NT2/D1 (cell line): Measurements from ENCODE around the gene ZNF354B.
"Not testable (repeated sequence)": the region's sequence is repeated elsewhere in the genome, so short reads cannot be mapped to it uniquely, and the experiment has no call there.

Experiments used
- DNase-seq: peaks from one replicate; pipeline ENCODE4 v3.0.0-alpha.2; 2011; ENCODE audit warnings: low read depth, low spot score
- H3K27me3 ChIP-seq: 2 replicates; pipeline ENCODE4 v1.6.0; 2011; ENCODE audit warnings: mild to moderate bottlenecking; ENCODE audit not compliant: insufficient read length, insufficient read depth
- H3K36me3 ChIP-seq: 2 replicates; pipeline ENCODE4 v1.6.1; 2011; ENCODE audit warnings: mild to moderate bottlenecking, low read length, mixed read lengths; ENCODE audit not compliant: insufficient read depth, insufficient read length
- H3K4me1 ChIP-seq: 2 replicates; pipeline ENCODE4 v1.5.1; 2011; ENCODE audit not compliant: insufficient read depth, insufficient read length
- H3K4me3 ChIP-seq: 2 replicates; pipeline ENCODE4 v1.5.1; 2011; ENCODE audit warnings: low read depth; ENCODE audit not compliant: insufficient read length
- H3K9ac ChIP-seq: 2 replicates; pipeline ENCODE4 v1.6.0; 2011; ENCODE audit warnings: low read depth; ENCODE audit not compliant: insufficient read length
- H3K9me3 ChIP-seq: 2 replicates; pipeline ENCODE4 v1.5.1; 2011; ENCODE audit warnings: mild to moderate bottlenecking, low read length; ENCODE audit not compliant: insufficient read depth
- SUZ12 ChIP-seq: IDR thresholded peaks from 2 replicates; pipeline ENCODE4 v1.6.1; 2011; ENCODE audit not compliant: insufficient read length, insufficient read depth; ENCODE audit errors: extremely low read depth
- YY1 ChIP-seq: IDR thresholded peaks from 2 replicates; pipeline ENCODE4 v1.6.1; 2011; ENCODE audit not compliant: insufficient read length, insufficient read depth
- ZNF274 ChIP-seq: IDR thresholded peaks from 2 replicates; pipeline ENCODE4 v1.6.1; 2011; ENCODE audit warnings: mild to moderate bottlenecking, low read depth, low read length

The ZNF354B gene

GRCh38 chr5:178854284-178854683 is 5.5 kb upstream of the ZNF354B start:
- no peaks in the 10 kb centered on the region for H3K36me3 ChIP-seq
- H3K9ac ChIP-seq, result no peak overlapping the region
- H3K4me3 ChIP-seq, result no peak overlapping the region
- TF ChIP-seq ZNF274, result no peak
- TF ChIP-seq YY1, result no peak
- TF ChIP-seq SUZ12, result no peak
- H3K27me3 ChIP-seq, result no peaks in the 10 kb centered on the region
- H3K4me1 ChIP-seq, result no peaks in the 10 kb centered on the region
- no peaks in the 10 kb centered on the region for H3K9me3 ChIP-seq
- DNase-seq, result no peak

GRCh38 chr5:178860615-178861014 is 862 bp downstream of the ZNF354B start:
- peaks cover 17% of the 10 kb centered on the region for H3K36me3 ChIP-seq

GRCh38 chr5:178861627-178862026 is 1.9 kb downstream of the ZNF354B start:
- Histone ChIP-seq H3K4me3 (no peak overlapping the region), H3K4me1 (no peaks in the 10 kb centered on the region), H3K27me3 (no peaks in the 10 kb centered on the region), H3K9me3 (no peaks in the 10 kb centered on the region), H3K9ac (no peak overlapping the region), H3K36me3 (peaks cover 28% of the 10 kb centered on the region)
- no peak for DNase-seq
- TF ChIP-seq YY1 (no peak), ZNF274 (no peak), SUZ12 (no peak)

More at GRCh38 chr5:178860615-178861014, 862 bp downstream of the ZNF354B start:
- DNase-seq, H3K4me1 ChIP-seq, H3K27me3 ChIP-seq, H3K9me3 ChIP-seq, H3K9ac ChIP-seq: not testable (repeated sequence)
- H3K4me3 ChIP-seq, result peak overlapping the region; percentile 68

GRCh38 chr5:178866946-178867345 is 7.2 kb downstream of the ZNF354B start:
- no peak overlapping the region for H3K4me3 ChIP-seq
- H3K36me3 ChIP-seq, result peaks cover 67% of the 10 kb centered on the region
- no peak for DNase-seq

GRCh38 chr5:178869577-178869976 is 9.8 kb downstream of the ZNF354B start:
- Histone ChIP-seq H3K4me1 (no peaks in the 10 kb centered on the region), H3K36me3 (peaks cover 61% of the 10 kb centered on the region), H3K27me3 (no peaks in the 10 kb centered on the region), H3K9ac (no peak overlapping the region), H3K9me3 (peaks cover 22% of the 10 kb centered on the region), H3K4me3 (no peak overlapping the region)
- TF ChIP-seq ZNF274 (no peak), YY1 (no peak), SUZ12 (no peak)
- no peak for DNase-seq

More at GRCh38 chr5:178866946-178867345, 7.2 kb downstream of the ZNF354B start:
- TF ChIP-seq ZNF274, result no peak
- TF ChIP-seq YY1, result no peak
- TF ChIP-seq SUZ12, result no peak
- no peaks in the 10 kb centered on the region for H3K27me3 ChIP-seq
- no peaks in the 10 kb centered on the region for H3K4me1 ChIP-seq
- H3K9ac ChIP-seq, result no peak overlapping the region
- no peaks in the 10 kb centered on the region for H3K9me3 ChIP-seq

- Histone ChIP-seq H3K9me3 (peaks cover 30% of the 10 kb centered on the region), H3K36me3 (peaks cover 69% of the 10 kb centered on the region), H3K27me3 (no peaks in the 10 kb centered on the region), H3K4me1 (no peaks in the 10 kb centered on the region), H3K4me3 (no peak overlapping the region), H3K9ac (no peak overlapping the region)
- no peak for TF ChIP-seq ZNF274
- no peak for TF ChIP-seq YY1
- TF ChIP-seq SUZ12, result no peak
- DNase-seq, result no peak
Observed at GRCh38 chr5:178870411-178870810, 10.7 kb downstream of the ZNF354B start.

GRCh38 chr5:178872302-178872701 is 12.5 kb downstream of the ZNF354B start:
- Histone ChIP-seq H3K36me3 (peaks cover 69% of the 10 kb centered on the region), H3K4me3 (no peak overlapping the region), H3K9me3 (peaks cover 42% of the 10 kb centered on the region), H3K9ac (no peak overlapping the region), H3K4me1 (no peaks in the 10 kb centered on the region), H3K27me3 (no peaks in the 10 kb centered on the region)
- no peak for TF ChIP-seq ZNF274
- no peak for DNase-seq

GRCh38 chr5:178883115-178883694 is 23.5 kb downstream of the ZNF354B start:
- peaks cover 60% of the 10 kb centered on the region for H3K36me3 ChIP-seq
- not testable (repeated sequence) for H3K9ac ChIP-seq, H3K27me3 ChIP-seq, H3K4me1 ChIP-seq, DNase-seq, H3K4me3 ChIP-seq
- peaks cover 78% of the 10 kb centered on the region for H3K9me3 ChIP-seq
